ENCODE data around the gene SERPINE2.
"Not testable (repeated sequence)": the region's sequence is repeated elsewhere in the genome, so short reads cannot be mapped to it uniquely, and the experiment has no call there.

SERPINE2 gene

GRCh38 chr2:224016963-224017362 is 22.1 kb downstream of the SERPINE2 start:
- no peak for DNase-seq (ENCODE audit: low read depth in 2 of 2, low spot score in 1 of 2)

DNA sequence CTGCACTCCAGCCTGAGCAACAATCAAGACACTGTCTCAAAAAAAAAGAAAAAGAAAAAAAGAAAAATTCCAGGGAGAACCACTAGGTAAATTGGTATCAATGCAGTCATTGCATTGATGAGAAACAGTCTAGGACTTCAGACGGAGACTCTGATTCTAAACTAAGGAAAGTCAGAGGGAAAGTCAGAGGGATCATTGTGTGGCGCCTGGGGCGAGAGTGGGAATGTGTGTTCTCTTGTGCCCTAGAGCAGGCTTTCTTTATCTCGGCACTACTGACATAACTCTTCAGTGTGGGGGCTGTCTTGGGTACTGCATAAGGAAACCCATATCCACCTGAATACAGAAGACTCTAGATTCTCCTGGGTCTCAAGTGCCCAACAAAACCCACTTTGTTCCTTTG is 24.8 kb downstream of the SERPINE2 start:
- DNase-seq (ENCODE audit: low read depth in 2 of 2, low spot score in 1 of 2), result no peak

DNA sequence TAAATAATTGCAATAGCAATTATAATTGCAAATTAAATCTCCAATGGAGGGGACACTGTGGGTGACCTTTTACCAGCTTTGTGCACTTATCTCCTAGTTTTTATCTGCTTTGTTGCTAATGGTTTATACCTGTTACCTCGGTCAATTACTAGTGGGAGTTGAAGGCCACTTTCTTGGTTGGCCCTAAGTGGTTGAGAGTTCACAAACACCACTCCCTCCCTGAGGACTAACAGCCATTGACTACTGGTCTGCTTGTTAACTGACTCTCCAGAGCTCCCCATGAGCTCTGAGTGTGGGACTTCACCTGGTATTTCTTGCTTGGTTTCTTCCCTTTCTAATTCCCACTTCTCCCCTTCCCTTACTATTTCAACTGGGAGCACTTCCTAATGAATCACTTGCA is 27.2 kb downstream of the SERPINE2 start:
- no peak for DNase-seq (ENCODE audit: low read depth in 2 of 2, low spot score in 1 of 2)

DNA sequence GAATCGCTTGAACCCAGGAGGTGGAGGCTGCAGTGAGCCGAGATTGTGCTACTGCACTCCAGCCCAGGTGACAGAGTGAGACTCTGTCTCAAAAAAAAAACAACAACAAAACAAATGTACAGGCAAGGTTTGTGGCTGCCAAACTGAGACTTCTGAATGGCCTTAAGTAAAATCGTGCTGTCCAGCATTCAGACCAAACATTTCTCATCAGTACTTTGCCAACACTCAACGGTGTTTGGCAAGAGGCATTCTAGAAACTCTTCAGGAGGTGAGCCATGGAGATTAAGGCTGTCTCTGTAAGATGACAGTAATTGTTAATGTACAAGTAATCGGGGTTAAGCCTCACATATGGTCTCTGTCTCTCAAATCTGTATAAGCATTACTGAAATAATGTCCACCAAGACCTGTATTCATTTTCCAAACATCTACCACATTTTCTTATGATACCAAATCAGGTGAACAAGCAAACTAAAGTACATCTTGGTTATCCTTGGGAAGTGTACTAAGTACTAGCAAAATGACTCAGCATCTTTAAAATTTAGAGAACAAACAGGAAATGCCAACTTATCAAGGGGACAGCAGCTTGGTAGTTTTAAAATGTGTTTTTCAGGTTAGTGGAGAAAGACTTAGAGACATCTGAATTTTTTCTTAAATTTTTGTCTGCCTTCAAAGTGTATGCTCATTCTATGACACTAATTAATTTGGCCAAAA is 29.3 kb downstream of the SERPINE2 start:
- no peak for DNase-seq (ENCODE audit: low read depth in 2 of 2, low spot score in 1 of 2)

DNA sequence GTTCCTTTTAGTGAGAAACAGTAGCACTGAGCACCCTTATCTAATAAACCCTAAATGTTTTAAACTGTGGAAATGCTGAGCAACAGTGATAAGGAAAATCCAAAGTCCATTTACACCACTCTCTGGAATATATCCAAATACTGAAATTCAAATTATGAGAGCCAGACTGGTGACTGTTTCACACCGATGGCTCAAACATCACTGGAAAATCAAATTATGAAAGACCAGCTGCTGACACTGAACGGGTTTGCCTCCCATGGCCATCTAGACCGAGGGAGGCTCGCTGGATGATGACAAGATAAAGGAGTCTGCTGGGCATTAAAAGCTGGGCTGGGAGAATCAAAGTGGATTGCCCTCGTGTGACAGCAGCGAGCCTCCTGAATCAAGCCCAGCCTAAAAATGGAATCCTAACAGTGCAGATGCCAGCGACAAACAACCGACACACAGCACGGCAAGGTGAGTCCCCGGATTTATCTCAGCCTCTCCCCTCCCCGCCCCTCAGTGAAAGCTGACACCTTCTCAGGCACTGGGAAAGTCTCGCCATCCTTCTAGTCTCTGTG is 30.3 kb downstream of the SERPINE2 start:
- no peak for DNase-seq (ENCODE audit: low read depth in 2 of 2, low spot score in 1 of 2)

DNA sequence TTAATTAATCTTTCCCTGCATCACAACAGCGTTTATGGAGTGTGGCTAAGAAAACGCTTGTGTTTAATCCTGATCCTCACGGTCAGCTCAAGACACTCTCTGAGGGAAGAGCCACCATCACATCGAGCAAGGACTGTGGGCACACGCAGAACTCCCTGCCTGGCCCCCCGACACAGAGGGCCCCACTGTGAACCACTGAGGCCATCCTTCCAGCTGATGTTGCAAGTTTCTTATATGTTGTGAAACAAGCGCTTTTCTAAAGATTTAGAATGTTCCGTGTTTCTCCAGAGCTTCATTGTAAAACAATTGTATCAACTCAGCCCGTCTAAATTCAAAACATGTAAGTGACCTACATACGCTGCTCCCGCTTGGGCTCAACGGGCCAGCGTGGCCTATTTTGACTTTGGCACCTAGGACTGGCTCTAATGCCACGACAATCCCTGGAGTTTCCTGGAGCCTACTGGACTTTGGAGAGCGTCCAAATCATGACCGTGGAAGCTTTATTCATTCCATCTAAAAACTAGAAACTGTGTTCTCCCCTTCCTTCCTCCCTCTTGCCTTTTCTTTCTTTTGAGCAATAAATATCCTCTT is 34.9 kb downstream of the SERPINE2 start:
- no peak for DNase-seq (ENCODE audit: low read depth in 2 of 2, low spot score in 1 of 2)

DNA sequence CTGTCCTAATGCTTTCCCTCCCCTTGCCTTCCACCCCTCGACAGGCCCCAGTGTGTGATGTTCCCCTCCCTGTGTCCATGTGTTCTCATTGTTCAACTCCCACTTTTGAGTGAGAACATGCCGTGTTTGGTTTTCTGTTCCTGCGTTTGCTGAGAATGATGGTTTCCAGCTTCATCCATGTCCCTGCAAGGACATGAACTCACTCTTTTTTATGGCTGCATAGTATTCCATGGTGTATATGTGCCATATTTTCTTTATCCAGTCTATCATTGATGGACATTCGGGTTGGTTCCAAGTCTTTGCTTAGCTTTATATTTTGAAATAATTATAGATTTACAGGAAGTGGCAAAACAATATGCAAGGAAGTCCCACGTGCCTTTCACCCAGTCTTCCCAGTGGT is 38.4 kb downstream of the SERPINE2 start:
- not testable (repeated sequence) for DNase-seq (ENCODE audit: low read depth in 2 of 2, low spot score in 1 of 2)

DNA sequence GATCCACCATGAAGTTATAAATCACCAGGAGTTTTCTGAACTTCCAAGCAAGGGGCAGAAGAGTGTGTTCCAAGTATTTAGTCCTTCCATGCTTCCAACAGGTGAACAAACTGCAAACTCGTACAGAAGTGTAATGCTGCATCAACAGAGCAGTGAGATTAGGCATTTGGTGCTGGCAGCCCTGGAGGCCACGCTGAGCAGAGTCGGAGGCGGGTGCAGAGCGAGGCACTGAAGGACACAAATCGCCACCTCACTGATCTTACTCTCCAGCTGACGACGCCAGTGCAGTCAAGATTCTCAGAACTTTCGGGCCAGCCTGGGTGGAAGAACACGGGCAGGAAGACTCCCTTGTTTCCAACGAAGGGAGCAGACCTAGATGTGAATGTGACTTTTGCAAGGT is 39.2 kb downstream of the SERPINE2 start:
- DNase-seq (ENCODE audit: low read depth in 2 of 2, low spot score in 1 of 2), result no peak

- no peak for DNase-seq (ENCODE audit: low read depth in 2 of 2, low spot score in 1 of 2)
Measured at GRCh38 chr2:223998948-223999347, 40.1 kb downstream of the SERPINE2 start.

GRCh38 chr2:223997938-223998337 is 41.1 kb downstream of the SERPINE2 start:
- DNase-seq (ENCODE audit: low read depth in 2 of 2, low spot score in 1 of 2), result no peak

DNA sequence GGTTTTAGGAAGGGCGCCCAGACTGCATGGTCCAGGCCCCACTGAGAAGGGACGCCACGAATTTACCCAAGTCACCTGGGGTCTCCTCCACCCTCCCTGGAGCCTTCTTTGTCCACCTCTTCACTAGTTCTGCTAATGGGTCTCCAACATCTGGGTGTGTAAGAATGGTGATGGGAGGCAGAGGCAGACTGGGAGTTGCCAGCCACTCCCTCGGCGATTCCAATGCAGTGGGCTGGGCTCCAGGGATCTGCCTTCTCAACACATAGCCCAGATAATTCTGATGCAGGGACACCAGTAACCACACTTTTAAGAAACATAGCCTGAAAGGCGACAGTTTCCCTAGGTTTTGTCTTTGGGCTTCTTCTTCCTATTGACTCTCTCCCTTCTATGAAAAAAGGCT is 42.7 kb downstream of the SERPINE2 start:
- no peak for DNase-seq (ENCODE audit: low read depth in 2 of 2, low spot score in 1 of 2)

- no peak for DNase-seq (ENCODE audit: low read depth in 2 of 2, low spot score in 1 of 2)
Measured at GRCh38 chr2:223995569-223995968, 43.5 kb downstream of the SERPINE2 start.

GRCh38 chr2:223994562-223995162 is 44.4 kb downstream of the SERPINE2 start:
- no peak for DNase-seq (ENCODE audit: low read depth in 2 of 2, low spot score in 1 of 2)

GRCh38 chr2:223993634-223994232 is 45.4 kb downstream of the SERPINE2 start:
- peak; percentile 23 to 33 for DNase-seq (ENCODE audit: low read depth in 2 of 2, low spot score in 1 of 2)

- DNase-seq (ENCODE audit: low read depth in 2 of 2, low spot score in 1 of 2), result no peak
Measured at GRCh38 chr2:223991611-223992010, 47.5 kb downstream of the SERPINE2 start.

DNA sequence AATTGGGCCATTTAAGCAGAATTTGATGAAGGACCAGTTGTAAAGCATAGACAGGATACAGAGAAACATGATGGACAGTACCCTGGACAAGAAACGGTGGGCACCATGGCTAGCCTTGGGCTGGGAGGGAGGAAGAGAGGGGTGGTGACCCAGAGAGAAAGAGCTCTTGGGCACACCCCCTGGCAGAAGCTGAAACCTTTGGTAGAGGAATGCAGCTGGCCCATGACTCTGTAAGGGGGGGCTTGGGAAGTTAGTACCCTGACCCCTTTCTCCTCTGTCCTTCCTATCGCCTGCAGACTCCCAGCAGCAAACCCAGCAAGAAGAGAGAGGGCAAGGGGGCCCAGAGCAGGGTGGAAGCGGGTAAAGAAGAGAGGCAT is 49.2 kb downstream of the SERPINE2 start:
- no peak for DNase-seq (ENCODE audit: low read depth in 2 of 2, low spot score in 1 of 2)

DNA sequence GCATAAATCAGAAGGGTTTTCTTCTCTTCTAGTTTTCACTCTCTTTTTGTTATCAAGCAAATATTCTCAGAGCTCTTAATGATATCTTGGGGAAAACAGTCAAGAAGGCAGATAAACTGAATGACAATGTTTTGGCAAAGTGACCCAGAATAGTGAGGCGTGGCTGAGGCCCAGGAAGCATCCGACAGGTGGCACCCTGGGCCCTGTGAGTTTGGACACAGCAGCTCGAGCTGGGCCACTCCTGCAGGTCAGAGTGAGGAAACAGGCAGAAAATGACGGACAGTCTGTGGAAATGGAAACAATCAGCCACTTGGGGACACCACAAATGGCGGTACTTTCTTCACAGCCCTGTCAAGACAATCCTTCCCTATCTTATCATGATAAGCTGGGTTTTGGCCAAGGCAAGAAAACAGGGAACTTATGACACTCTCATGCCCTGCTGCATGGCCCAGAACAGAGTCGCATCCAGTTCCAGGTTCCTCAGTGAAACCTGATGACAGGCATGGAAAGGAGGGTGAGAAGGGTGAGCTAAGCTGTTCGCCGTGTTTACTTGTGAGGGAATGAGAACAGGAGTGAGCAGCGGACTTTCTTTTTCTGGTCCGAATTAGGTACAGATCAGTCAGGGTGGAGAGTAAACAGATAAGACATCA is 49.8 kb downstream of the SERPINE2 start:
- no peak for DNase-seq (ENCODE audit: low read depth in 2 of 2, low spot score in 1 of 2)

- no peak for DNase-seq (ENCODE audit: low read depth in 2 of 2, low spot score in 1 of 2)
Measured at GRCh38 chr2:223981241-223981640, 57.8 kb downstream of the SERPINE2 start.

DNA sequence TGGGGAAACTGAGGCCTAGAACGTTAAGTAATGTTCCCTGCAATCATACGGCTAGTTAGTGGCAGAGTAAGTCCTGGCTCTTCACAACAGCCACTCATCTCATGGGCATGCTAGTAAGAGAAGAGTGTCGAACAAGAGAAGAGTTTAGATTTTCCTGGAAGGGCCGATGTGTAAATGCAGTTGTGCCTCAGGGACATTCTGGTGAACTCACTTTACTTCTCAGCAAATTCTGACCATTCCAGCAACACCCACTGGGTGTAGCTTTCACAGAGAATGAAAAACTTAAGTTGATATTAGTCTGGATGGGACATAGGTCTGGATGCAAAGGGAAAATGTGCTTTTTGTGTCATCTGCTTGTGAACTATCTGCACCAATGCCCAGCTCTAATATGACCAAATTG is 58.3 kb downstream of the SERPINE2 start:
- DNase-seq (ENCODE audit: low read depth in 2 of 2, low spot score in 1 of 2), result no peak

DNA sequence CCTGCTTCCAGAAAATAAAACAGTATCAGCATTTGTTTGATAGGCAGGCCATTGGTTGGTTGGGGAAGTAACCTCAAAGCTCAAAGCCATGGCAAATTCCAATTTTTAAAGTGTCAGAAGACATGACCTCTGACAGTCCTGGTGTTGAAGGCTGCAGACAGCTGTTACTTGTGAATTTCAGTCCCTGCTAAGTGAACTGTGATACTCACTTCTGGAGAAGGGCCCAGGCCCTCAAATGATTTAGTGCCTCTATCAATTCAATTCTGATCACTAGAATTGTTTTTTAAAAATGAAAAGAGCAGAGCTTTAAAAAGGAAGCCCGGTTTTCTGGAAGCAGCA is 58.7 kb downstream of the SERPINE2 start:
- no peak for DNase-seq (ENCODE audit: low read depth in 2 of 2, low spot score in 1 of 2)

- no peak for DNase-seq (ENCODE audit: low read depth in 2 of 2, low spot score in 1 of 2)
Measured at GRCh38 chr2:223979730-223980396, 59.2 kb downstream of the SERPINE2 start.

Measured in stimulated activated CD8-positive, alpha-beta memory T cell treated with anti-CD3 and anti-CD28 coated beads, Interleukin-4, amount 100 ng/mL, for 4 hours (primary cell).